Gastroesophageal sphincter (tissue), 4 donors: Measurements from ENCODE around the gene MYO18B. TPM values are rescaled to one million over a fixed set of nuclear protein-coding genes. Genes with fewer than 3 reads are reported as not detected.

ENCODE experiments used
- ATAC-seq: fragments of 150-250 bp; one replicate; pipeline ENCODE4 v1.9.1; 2016; ENCODE audit warnings: mild to moderate bottlenecking, moderate library complexity
- H3K27ac ChIP-seq, 4 donors: fragments of 200-600 bp; sonication (generic) in 3 of 4; 1 replicate in 3 of 4; 2 replicates in 1 of 4; pipeline ENCODE4 v1.5.1; 2016 to 2019
- H3K27me3 ChIP-seq: fragments of 200-600 bp; sonication (generic); one replicate; pipeline ENCODE4 v1.5.1; 2019
- H3K36me3 ChIP-seq, 2 donors: fragments of 200-600 bp; sonication (generic); one replicate each; pipeline ENCODE4 v1.5.1; 2019; ENCODE audit warnings: control low read depth in 1 of 2
- H3K4me1 ChIP-seq, 3 donors: fragments of 200-600 bp; sonication (generic); 1 replicate in 2 of 3; 2 replicates in 1 of 3; pipeline ENCODE4 v1.5.1; 2016 to 2019; ENCODE audit warnings: control low read depth in 2 of 3
- H3K4me3 ChIP-seq, 2 donors: fragments of 200-600 bp; sonication (generic); one replicate each; pipeline ENCODE4 v1.5.1; 2019; ENCODE audit warnings: mild to moderate bottlenecking in 1 of 2, moderate library complexity in 1 of 2
- H3K9me3 ChIP-seq, 3 donors: fragments of 200-600 bp; sonication (generic); one replicate each; pipeline ENCODE4 v1.5.1; 2017 to 2019; ENCODE audit warnings: control low read depth in 2 of 3
- CTCF ChIP-seq, 4 experiments: fragments of 200-600 bp in 2 of 4; fragments of 450-650 bp in 2 of 4; sonication (generic) in 1 of 4; IDR thresholded peaks; one replicate each; pipeline ENCODE4 v1.5.1; 2017 to 2019; ENCODE audit warnings: antibody characterized with exemption in 4 of 4, mild to moderate bottlenecking in 2 of 4, moderate library complexity in 2 of 4
- EP300 ChIP-seq: sonication (generic); formaldehyde crosslinking; IDR thresholded peaks from one replicate; pipeline ENCODE4 v1.6.1; 2017; ENCODE audit warnings: antibody characterized with exemption, mild to moderate bottlenecking
- POLR2A ChIP-seq, 2 donors: fragments of 450-650 bp; IDR thresholded peaks; one replicate each; pipeline ENCODE4 v1.6.1; 2017; ENCODE audit warnings: antibody characterized with exemption in 2 of 2, mild to moderate bottlenecking in 2 of 2, moderate library complexity in 1 of 2
- POLR2AphosphoS5 ChIP-seq: sonication (generic); formaldehyde crosslinking; IDR thresholded peaks from one replicate; pipeline ENCODE4 v1.6.1; 2017; ENCODE audit warnings: antibody characterized with exemption
- WGBS, 2 donors: methylation state at CpG; one replicate each; pipeline ENCODE4 v1.1.5; 2018; ENCODE audit warnings: low coverage in 1 of 2; 5-methylcytosine and 5-hydroxymethylcytosine counted together
- total RNA-seq, 4 donors: library from RNA; depleted of rRNA; stranded (reverse); fragments of >200 nt; gene quantifications; one replicate each; pipeline ENCODE4 v1.1.0, GENCODE V29; 2016

Gene MYO18B
- total RNA-seq, 4 donors from 2014 or later, result 0.19 to 6.9 (median 1.4) TPM; not detected in 1

GRCh38 chr22:25847451-25847850, 105.5 kb downstream of the MYO18B start:
- H3K36me3 ChIP-seq, result no peaks in the 10 kb centered on the region
- H3K27me3 ChIP-seq, result peaks cover 26% of the 10 kb centered on the region
- H3K4me3 ChIP-seq, result no peak overlapping the region
- no peak overlapping the region for H3K27ac ChIP-seq
- no peaks in the 10 kb centered on the region for H3K9me3 ChIP-seq
- WGBS, 2 donors, result no CpG with 5 or more reads among the region's 3 CpGs
- TF ChIP-seq POLR2AphosphoS5, result no peak
- no peak for TF ChIP-seq CTCF (IDR thresholded peaks at IDR 0.05)
- no peak for TF ChIP-seq EP300
- TF ChIP-seq POLR2A (IDR thresholded peaks at IDR 0.05), result no peak
- ATAC-seq, result no peak
- no peaks in the 10 kb centered on the region for H3K4me1 ChIP-seq

- H3K4me1 ChIP-seq, result no peaks in the 10 kb centered on the region
- no peaks in the 10 kb centered on the region for H3K36me3 ChIP-seq
- no peak overlapping the region for H3K27ac ChIP-seq
- ATAC-seq, result no peak
- H3K27me3 ChIP-seq, result peaks cover 25% of the 10 kb centered on the region
- 67 to 88% methylated on average over 6 to 9 of the region's 10 CpGs for WGBS, 2 donors
- no peak overlapping the region for H3K4me3 ChIP-seq
- TF ChIP-seq POLR2AphosphoS5, result no peak
- no peak for TF ChIP-seq EP300
- TF ChIP-seq CTCF (IDR thresholded peaks at IDR 0.05), result no peak
- no peak for TF ChIP-seq POLR2A (IDR thresholded peaks at IDR 0.05)
- no peaks in the 10 kb centered on the region for H3K9me3 ChIP-seq
Observed at GRCh38 chr22:25848954-25849353, 107.0 kb downstream of the MYO18B start.

- Histone ChIP-seq H3K27me3 (peaks cover 24% of the 10 kb centered on the region), H3K4me1 (no peaks in the 10 kb centered on the region), H3K9me3 (no peaks in the 10 kb centered on the region), H3K27ac (no peak overlapping the region), H3K4me3 (no peak overlapping the region), H3K36me3 (no peaks in the 10 kb centered on the region)
- 65 to 85% methylated on average over 6 of the region's 6 CpGs for WGBS, 2 donors
- no peak for ATAC-seq
- no peak for TF ChIP-seq POLR2A (IDR thresholded peaks at IDR 0.05)
Observed at GRCh38 chr22:25849522-25849921, 107.5 kb downstream of the MYO18B start.

GRCh38 chr22:25852223-25852622, 110.2 kb downstream of the MYO18B start:
- WGBS, 2 donors, result 80 to 90% methylated on average over 3 to 4 of the region's 4 CpGs

GRCh38 chr22:25853078-25853477, 111.1 kb downstream of the MYO18B start:
- Histone ChIP-seq H3K4me1 (no peaks in the 10 kb centered on the region), H3K9me3 (peaks cover 0 to 4% (median 0%) of the 10 kb centered on the region in 3 donors), H3K4me3 (no peak overlapping the region), H3K27me3 (peaks cover 44% of the 10 kb centered on the region), H3K36me3 (no peaks in the 10 kb centered on the region), H3K27ac (no peak overlapping the region)
- no peak for ATAC-seq
- WGBS, 2 donors, result 64 to 80% methylated on average over 1 to 2 of the region's 2 CpGs
- TF ChIP-seq POLR2A (IDR thresholded peaks at IDR 0.05) (no peak), POLR2AphosphoS5 (no peak), EP300 (no peak), CTCF (IDR thresholded peaks at IDR 0.05) (no peak)

More at GRCh38 chr22:25852223-25852622, 110.2 kb downstream of the MYO18B start:
- Histone ChIP-seq H3K27ac (no peak overlapping the region), H3K27me3 (peaks cover 41% of the 10 kb centered on the region), H3K36me3 (no peaks in the 10 kb centered on the region), H3K4me1 (no peaks in the 10 kb centered on the region), H3K4me3 (no peak overlapping the region), H3K9me3 (peaks cover 0 to 4% (median 0%) of the 10 kb centered on the region in 3 donors)
- no peak for ATAC-seq
- TF ChIP-seq EP300 (no peak), POLR2A (IDR thresholded peaks at IDR 0.05) (no peak), CTCF (IDR thresholded peaks at IDR 0.05) (no peak), POLR2AphosphoS5 (no peak)
